ENCODE results near the gene DNMT3A.
A peak's percentile ranks its signal among the peaks of the same experiment; 100 is the strongest.

DNMT3A gene

GRCh38 chr2:25257032-25257552 lies 84.6 kb downstream of the DNMT3A start:
- DNase-seq (ENCODE audit: low spot score), result no peak

- DNase-seq (ENCODE audit: low spot score), result no peak
Measured at GRCh38 chr2:25256488-25256875, 85.2 kb downstream of the DNMT3A start.

- no peak for DNase-seq (ENCODE audit: low spot score)
Measured at GRCh38 chr2:25255745-25256487, 85.8 kb downstream of the DNMT3A start.

GRCh38 chr2:25254961-25255360 lies 86.8 kb downstream of the DNMT3A start:
- no peak for DNase-seq (ENCODE audit: low spot score)

GRCh38 chr2:25253153-25253626 lies 88.5 kb downstream of the DNMT3A start:
- no peak for DNase-seq (ENCODE audit: low spot score)

GRCh38 chr2:25252291-25253152 lies 89.2 kb downstream of the DNMT3A start:
- peak; percentile 96 for DNase-seq (ENCODE audit: low spot score)

GRCh38 chr2:25251422-25252273 lies 90.1 kb downstream of the DNMT3A start:
- DNase-seq (ENCODE audit: low spot score), result peak; percentile 71

GRCh38 chr2:25251071-25251421 lies 90.7 kb downstream of the DNMT3A start:
- DNase-seq (ENCODE audit: low spot score), result no peak

GRCh38 chr2:25250331-25251070 lies 91.2 kb downstream of the DNMT3A start:
- DNase-seq (ENCODE audit: low spot score), result no peak

GRCh38 chr2:25249785-25250184 lies 91.9 kb downstream of the DNMT3A start:
- DNase-seq (ENCODE audit: low spot score), result no peak

- DNase-seq (ENCODE audit: low spot score), result no peak
Measured at GRCh38 chr2:25247792-25248512, 93.8 kb downstream of the DNMT3A start.

GRCh38 chr2:25246558-25247290 lies 95.0 kb downstream of the DNMT3A start:
- no peak for DNase-seq (ENCODE audit: low spot score)

- DNase-seq (ENCODE audit: low spot score), result no peak
Measured at GRCh38 chr2:25246001-25246400, 95.7 kb downstream of the DNMT3A start.

GRCh38 chr2:25245141-25245540 lies 96.6 kb downstream of the DNMT3A start:
- DNase-seq (ENCODE audit: low spot score), result no peak

- no peak for DNase-seq (ENCODE audit: low spot score)
Measured at GRCh38 chr2:25243995-25244394, 97.7 kb downstream of the DNMT3A start.

GRCh38 chr2:25241452-25241851 lies 100.3 kb downstream of the DNMT3A start:
- no peak for DNase-seq (ENCODE audit: low spot score)

GRCh38 chr2:25240636-25241035 lies 101.1 kb downstream of the DNMT3A start:
- no peak for DNase-seq (ENCODE audit: low spot score)

- DNase-seq (ENCODE audit: low spot score), result no peak
Measured at GRCh38 chr2:25238920-25239319, 102.8 kb downstream of the DNMT3A start.

- no peak for DNase-seq (ENCODE audit: low spot score)
Measured at GRCh38 chr2:25237764-25238163, 104.0 kb downstream of the DNMT3A start.

- DNase-seq (ENCODE audit: low spot score), result no peak
Measured at GRCh38 chr2:25236736-25237135, 105.0 kb downstream of the DNMT3A start.

Measured in HuH-7 (cell line).